Measurements from ENCODE around the gene NSD2. TPM values are rescaled to one million over a fixed set of nuclear protein-coding genes. Genes with fewer than 3 reads are reported as not detected.
A peak's percentile ranks its signal among the peaks of the same experiment; 100 is the strongest.

The NSD2 gene
- total and polyA plus RNA-seq, 2 donors (not counting 1 experiment from before 2014, with no cell fraction given) = 14.2 to 64.8 TPM

- Mint-ChIP-seq H3K9me3 (ENCODE audit: insufficient read depth) (no peaks in the 10 kb centered on the region), H3K4me1 (peaks cover 27% of the 10 kb centered on the region), H3K27me3 (no peaks in the 10 kb centered on the region), H3K4me3 (no peak overlapping the region), H3K27ac (no peak overlapping the region)
- POLR2A ChIA-PET = no interaction called here
- H3K9me3 ChIP-seq (ENCODE audit: control extremely low read depth in 1 of 3, control insufficient read depth in 2 of 3, insufficient read depth in 1 of 3, low read length in 2 of 3) = no peaks in the 10 kb centered on the region
- peak; percentile 70 for DNase-seq
- peaks cover 34% of the 10 kb centered on the region for H3K79me2 ChIP-seq (ENCODE audit: control insufficient read depth, insufficient read depth, low read length)
- peak overlapping the region; percentile 86 for H2AFZ ChIP-seq (ENCODE audit: insufficient read depth, low read depth, low read length, poor library complexity, severe bottlenecking)
- TF ChIP-seq EZH2 (IDR thresholded peaks at IDR 0.05; ENCODE audit: borderline replicate concordance, insufficient read depth, low read depth, low read length, poor library complexity, severe bottlenecking) (no peak), CTCF (IDR thresholded peaks at IDR 0.05) (no peak)
- under 1% methylated on average over 79 of the region's 79 CpGs for WGBS (ENCODE audit: insufficient coverage)
- H3K36me3 ChIP-seq (replicated peaks in 1 of 2; ENCODE audit: control extremely low read depth in 1 of 2, control insufficient read depth in 1 of 2, extremely low read depth in 1 of 2, insufficient read depth in 2 of 2, low read length in 1 of 2) = no peaks in the 10 kb centered on the region
- peaks cover 12 to 26% of the 10 kb centered on the region in 2 donors for H3K4me1 ChIP-seq (ENCODE audit: control insufficient read depth in 2 of 2, insufficient read depth in 2 of 2, low read length in 2 of 2)
- peak overlapping the region in 4 of 5 experiments; percentile 43 to 83 (median 64) for H3K4me3 ChIP-seq (ENCODE audit: control extremely low read depth in 1 of 5, extremely low read depth in 1 of 5, insufficient read depth in 1 of 5, low read depth in 2 of 5, low read length in 4 of 5)
- H3K9ac ChIP-seq (ENCODE audit: low read length) = peak overlapping the region; percentile 80
- intact Hi-C loops (cut with micrococcal nuclease) = loop anchor here (1.0 to 5.0 kb wide), 5 partner anchors 28 to 665 kb away; partner anchors contain the start of genes FAM193A, NELFA, TACC3 and TMEM129
- peak; percentile 8 for ATAC-seq (ENCODE audit: low read depth)
- peak overlapping the region in 1 of 2 donors; percentile 82 for H3K27ac ChIP-seq (ENCODE audit: low read length in 2 of 2)
- peaks cover 9% of the 10 kb centered on the region for H4K20me1 ChIP-seq (ENCODE audit: control insufficient read depth, insufficient read depth, low read length, poor library complexity, severe bottlenecking)
- CTCF ChIA-PET = no interaction called here
- peak overlapping the region; percentile 91 for H3K4me2 ChIP-seq (replicated peaks; ENCODE audit: low read depth, low read length, poor library complexity, severe bottlenecking)
- peaks cover 0 to 4% (median 0%) of the 10 kb centered on the region in 4 experiments for H3K27me3 ChIP-seq (replicated peaks in 1 of 4; ENCODE audit: control extremely low read depth in 1 of 4, control insufficient read depth in 3 of 4, insufficient read depth in 4 of 4, low read length in 3 of 4)
These were observed 353 bp downstream of the NSD2 start for GRCh38 chr4:1871471-1872021.

GRCh38 chr4:1872870-1873269, 1.7 kb downstream of the NSD2 start:
- Histone ChIP-seq H3K27ac (ENCODE audit: low read length in 2 of 2) (no peak overlapping the region), H2AFZ (ENCODE audit: insufficient read depth, low read depth, low read length, poor library complexity, severe bottlenecking) (peak overlapping the region; percentile 4), H3K36me3 (replicated peaks in 1 of 2; ENCODE audit: control extremely low read depth in 1 of 2, control insufficient read depth in 1 of 2, extremely low read depth in 1 of 2, insufficient read depth in 2 of 2, low read length in 1 of 2) (no peaks in the 10 kb centered on the region), H3K9ac (ENCODE audit: low read length) (peak overlapping the region; percentile 76), H3K4me1 (ENCODE audit: control insufficient read depth in 2 of 2, insufficient read depth in 2 of 2, low read length in 2 of 2) (peaks cover 12 to 26% of the 10 kb centered on the region in 2 donors), H3K79me2 (ENCODE audit: control insufficient read depth, insufficient read depth, low read length) (peaks cover 47% of the 10 kb centered on the region), H3K4me3 (ENCODE audit: control extremely low read depth in 1 of 5, extremely low read depth in 1 of 5, insufficient read depth in 1 of 5, low read depth in 2 of 5, low read length in 4 of 5) (no peak overlapping the region), H4K20me1 (ENCODE audit: control insufficient read depth, insufficient read depth, low read length, poor library complexity, severe bottlenecking) (peaks cover 9% of the 10 kb centered on the region), H3K27me3 (replicated peaks in 1 of 4; ENCODE audit: control extremely low read depth in 1 of 4, control insufficient read depth in 3 of 4, insufficient read depth in 4 of 4, low read length in 3 of 4) (no peaks in the 10 kb centered on the region), H3K4me2 (replicated peaks; ENCODE audit: low read depth, low read length, poor library complexity, severe bottlenecking) (peak overlapping the region; percentile 91), H3K9me3 (ENCODE audit: control extremely low read depth in 1 of 3, control insufficient read depth in 2 of 3, insufficient read depth in 1 of 3, low read length in 2 of 3) (no peaks in the 10 kb centered on the region)
- 50% methylated on average over 1 of the region's 3 CpGs for WGBS (ENCODE audit: insufficient coverage)
- no peak for TF ChIP-seq CTCF (IDR thresholded peaks at IDR 0.05)
- TF ChIP-seq EZH2 (IDR thresholded peaks at IDR 0.05; ENCODE audit: borderline replicate concordance, insufficient read depth, low read depth, low read length, poor library complexity, severe bottlenecking) = no peak
- peaks cover 27% of the 10 kb centered on the region for H3K4me1 Mint-ChIP-seq
- no peaks in the 10 kb centered on the region for H3K27me3 Mint-ChIP-seq
- H3K4me3 Mint-ChIP-seq = peak overlapping the region; percentile 87
- H3K27ac Mint-ChIP-seq = peak overlapping the region; percentile 90
- ChIA-PET POLR2A (no interaction called here), CTCF (interaction anchor here (0.6 to 1.3 kb wide), 2 partner anchors 24 to 128 kb away, joined by 3 to 4 read pairs; no protein-coding TSS in a partner anchor)
- intact Hi-C loops (cut with micrococcal nuclease) = loop anchor here (5.0 kb wide), 2 partner anchors 134 to 151 kb away; partner anchors contain the start of genes NELFA, TACC3 and TMEM129
- no peak for ATAC-seq (ENCODE audit: low read depth)
- no peaks in the 10 kb centered on the region for H3K9me3 Mint-ChIP-seq (ENCODE audit: insufficient read depth)
- DNase-seq = no peak
